ENCODE measurements around the gene CERS4.

The CERS4 gene

DNA sequence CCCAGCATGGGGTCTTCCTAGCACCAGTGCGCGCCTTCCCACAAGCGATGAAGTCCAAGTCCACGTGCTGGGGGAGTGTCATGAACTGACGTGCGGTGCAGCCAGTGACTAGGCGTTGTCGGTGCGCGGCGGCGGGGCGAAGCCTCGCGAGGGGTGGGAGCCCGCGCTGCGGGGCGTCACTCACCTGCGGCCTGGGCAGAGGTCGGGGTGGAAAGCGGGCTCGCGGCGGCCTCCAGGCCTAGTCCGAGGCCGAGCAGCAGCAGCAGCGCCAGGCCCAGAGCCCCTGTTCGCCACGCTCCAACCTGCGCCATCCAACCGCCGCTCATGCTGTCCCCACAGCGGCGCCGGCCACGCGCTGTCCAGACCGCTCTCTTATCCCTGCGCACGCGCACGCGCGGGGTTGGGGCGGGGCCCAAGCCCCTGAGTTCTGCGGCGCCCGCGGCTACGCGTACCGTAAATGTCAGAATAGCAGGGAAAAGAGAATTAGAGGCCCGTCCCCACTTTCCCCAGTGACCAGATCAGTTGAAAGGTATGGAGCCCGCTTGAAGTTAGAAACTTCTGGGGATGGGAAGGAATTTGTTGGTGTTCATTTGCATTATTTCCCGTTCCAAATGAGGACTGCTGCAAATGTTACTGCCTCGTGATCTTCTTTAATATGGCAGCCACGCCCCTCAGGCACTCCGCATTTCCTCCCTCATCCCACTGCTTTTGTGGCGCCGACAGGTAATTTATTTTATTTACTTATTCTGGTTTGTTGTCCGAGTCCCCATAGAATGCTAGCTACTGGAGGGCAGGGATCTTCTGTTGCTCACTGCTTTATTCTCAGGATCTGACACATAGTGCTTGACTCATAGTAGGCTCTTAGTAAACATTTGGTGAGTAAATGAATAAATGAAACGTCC is 99.0 kb downstream of the CERS4 start, which contains the start of gene CD320:
Gene CD320 (minus strand): TSS at position 394 of the 902 bp plus-strand sequence. CDS start 68 bp downstream, at position 326.
- in situ Hi-C loops (cut with HindIII; ENCODE audit: low pct_ligation_motif_present, low pct_unique_long_range_greater_than_20kb, low sequenced_read_pairs), result no loop called here

DNA sequence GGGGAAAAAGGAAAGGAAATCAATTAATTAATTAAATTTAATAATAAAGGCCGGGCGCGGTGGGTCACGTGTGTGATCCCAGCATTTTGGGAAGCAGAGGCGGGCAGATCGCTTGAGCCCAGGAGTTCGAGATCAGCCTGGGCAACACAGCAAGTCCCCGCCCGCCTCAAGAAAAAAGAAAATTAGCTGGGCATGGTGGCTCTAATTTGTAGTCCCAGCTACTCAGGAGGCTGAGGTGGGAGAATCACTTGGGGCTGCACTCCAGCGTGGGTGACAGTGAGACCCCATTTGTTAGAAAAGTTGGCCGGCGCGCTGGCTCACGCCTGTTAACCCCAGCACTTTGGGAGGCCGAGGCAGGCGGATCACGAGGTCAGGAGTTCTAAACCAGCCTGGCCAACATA is 99.7 kb downstream of the CERS4 start:
- no peak for DNase-seq
- in situ Hi-C loops (cut with HindIII; ENCODE audit: low pct_ligation_motif_present, low pct_unique_long_range_greater_than_20kb, low sequenced_read_pairs), result no loop called here

More for the DNA sequence above, 99.0 kb downstream of the CERS4 start, which contains the start of gene CD320:
- peak; percentile 86 for DNase-seq

DNA sequence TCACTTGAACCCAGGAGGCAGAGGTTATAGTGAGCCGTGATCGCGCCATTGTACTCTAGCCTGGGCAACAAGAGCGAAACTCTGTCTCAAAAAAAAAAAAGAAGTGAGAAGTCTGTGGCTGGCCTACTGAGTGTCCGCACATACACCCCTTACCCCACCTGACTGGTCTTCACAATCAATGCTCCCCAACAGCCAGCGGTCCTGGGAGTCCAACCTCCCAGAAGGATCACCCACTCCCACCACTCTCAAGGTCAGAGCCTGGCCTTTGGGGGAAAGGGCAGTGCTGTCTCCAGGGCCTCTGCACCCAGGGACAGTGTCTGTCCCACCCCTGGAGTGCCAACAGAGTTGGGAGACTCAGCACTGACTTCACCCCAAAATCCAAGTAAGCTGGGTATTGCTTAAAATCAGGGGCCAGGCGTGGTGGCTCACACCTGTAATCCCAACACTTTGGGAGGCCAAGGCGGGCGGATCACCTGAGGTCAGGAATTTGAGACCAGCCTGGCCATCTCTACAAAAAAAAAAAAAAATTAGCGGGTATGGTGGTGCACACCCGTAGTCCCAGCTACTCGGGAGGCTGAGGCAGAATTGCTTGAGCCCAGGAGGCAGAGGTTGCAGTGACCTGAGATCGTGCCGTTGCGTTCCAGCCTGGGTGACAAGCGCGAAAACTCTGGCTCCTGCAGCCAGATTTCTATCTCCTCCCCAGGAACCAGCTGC is 101.3 kb downstream of the CERS4 start:
- in situ Hi-C loops (cut with HindIII; ENCODE audit: low pct_ligation_motif_present, low pct_unique_long_range_greater_than_20kb, low sequenced_read_pairs), result no loop called here
- no peak for DNase-seq

DNA sequence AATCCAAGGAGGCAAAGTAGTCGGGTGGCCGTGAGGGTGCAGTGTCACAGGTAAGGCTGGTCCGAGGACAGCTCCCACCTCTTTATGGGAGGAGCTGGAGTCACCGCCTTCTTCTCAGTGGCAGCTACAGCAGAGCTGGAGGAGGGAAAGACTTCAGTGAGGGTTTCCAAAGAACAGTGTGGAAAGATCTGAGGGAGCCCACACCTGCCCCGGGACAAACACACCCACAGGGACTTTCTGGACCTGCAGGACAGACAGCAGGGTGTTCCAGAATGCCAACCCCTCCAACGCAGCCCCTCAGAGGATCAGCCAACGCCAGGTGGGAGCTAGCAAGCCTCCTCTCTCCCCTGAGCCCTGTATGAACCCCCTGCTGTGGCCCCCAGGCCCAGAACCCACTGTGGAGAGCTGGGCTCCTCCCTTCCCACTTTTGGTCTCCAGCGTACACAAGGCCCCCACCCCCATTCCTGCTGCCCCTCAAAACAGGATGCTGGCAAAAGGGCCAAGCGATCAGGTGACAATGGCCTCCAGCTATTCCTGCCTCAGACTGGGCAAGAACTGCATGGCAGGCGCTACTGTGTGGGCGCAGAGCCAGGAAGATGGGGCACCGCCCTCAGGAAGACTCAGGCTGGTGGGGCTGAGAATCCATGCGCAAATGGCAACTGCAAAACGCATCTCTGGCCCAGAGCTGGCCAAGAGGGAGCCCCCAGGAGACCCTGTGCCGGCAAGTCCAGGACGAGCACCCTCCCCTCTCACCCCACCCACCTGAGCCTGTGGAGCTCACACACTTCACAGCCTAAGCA is 102.5 kb downstream of the CERS4 start:
- DNase-seq, result no peak
- in situ Hi-C loops (cut with HindIII; ENCODE audit: low pct_ligation_motif_present, low pct_unique_long_range_greater_than_20kb, low sequenced_read_pairs), result no loop called here
